Keratinocyte (primary cell): ENCODE measurements around the gene UBAC2. TPM values are rescaled to one million over a fixed set of nuclear protein-coding genes. Genes with fewer than 3 reads are reported as not detected.
A peak's percentile ranks its signal among the peaks of the same experiment; 100 is the strongest.

ENCODE experiments used
- DNase-seq: peaks from one replicate; pipeline ENCODE4 v3.0.0-alpha.2; 2011; ENCODE audit warnings: low read depth, missing footprints, low spot score
- FAIRE-seq: peaks from 2 replicates; lab custom pipeline; 2011; peaks lifted over from hg19 to GRCh38; lab: Jason Lieb, UNC
- H2AFZ ChIP-seq: 2 replicates; pipeline ENCODE4 v1.6.0; 2012; ENCODE audit warnings: low read length, control low read depth, inconsistent platforms; ENCODE audit not compliant: control insufficient read depth
- H3K27ac ChIP-seq: 2 replicates; pipeline ENCODE4 v1.5.1; 2011; ENCODE audit warnings: low read length; ENCODE audit not compliant: control insufficient read depth, insufficient read depth
- H3K27me3 ChIP-seq: 3 replicates; pipeline ENCODE4 v1.6.0; 2011; ENCODE audit warnings: low read length; ENCODE audit not compliant: control insufficient read depth, insufficient read depth; ENCODE audit errors: extremely low read depth
- H3K36me3 ChIP-seq, 2 experiments: 2 replicates in 1 of 2; 3 replicates in 1 of 2; pipeline ENCODE4 v1.5.1; 2011; ENCODE audit warnings: low read length in 2 of 2, mild to moderate bottlenecking in 1 of 2; ENCODE audit not compliant: control insufficient read depth in 2 of 2, insufficient read depth in 2 of 2; ENCODE audit errors: extremely low read depth in 1 of 2
- H3K4me1 ChIP-seq: 3 replicates; pipeline ENCODE4 v1.5.1; 2011; ENCODE audit warnings: low read length; ENCODE audit not compliant: control insufficient read depth, insufficient read depth; ENCODE audit errors: extremely low read depth
- H3K4me2 ChIP-seq: 3 replicates; pipeline ENCODE4 v1.6.0; 2011; ENCODE audit warnings: low read depth, low read length; ENCODE audit not compliant: control insufficient read depth, insufficient read depth; ENCODE audit errors: extremely low read depth
- H3K4me3 ChIP-seq, 3 experiments: fragments of 200-600 bp in 1 of 3; sonication (generic) in 1 of 3; 2 replicates in 2 of 3; 3 replicates in 1 of 3; pipeline ENCODE4 v1.5.1; 2011 to 2016; ENCODE audit warnings: low read length in 3 of 3, mild to moderate bottlenecking in 3 of 3, control low read depth in 2 of 3, inconsistent platforms in 1 of 3, low read depth in 1 of 3, mixed read lengths in 1 of 3, mixed run types in 1 of 3, moderate library complexity in 1 of 3; ENCODE audit not compliant: control insufficient read depth in 2 of 3, insufficient read depth in 2 of 3; ENCODE audit errors: extremely low read depth in 1 of 3
- H3K79me2 ChIP-seq: 2 replicates; pipeline ENCODE4 v1.6.0; 2012; ENCODE audit warnings: low read length; ENCODE audit not compliant: control insufficient read depth, insufficient read depth
- H3K9ac ChIP-seq: 3 replicates; pipeline ENCODE4 v1.6.0; 2011; ENCODE audit warnings: low read length; ENCODE audit not compliant: control insufficient read depth, insufficient read depth; ENCODE audit errors: extremely low read depth
- H3K9me1 ChIP-seq: 3 replicates; pipeline ENCODE4 v1.6.0; 2011; ENCODE audit warnings: low read length; ENCODE audit not compliant: control insufficient read depth, insufficient read depth; ENCODE audit errors: extremely low read depth
- H3K9me3 ChIP-seq: 2 replicates; pipeline ENCODE4 v1.5.1; 2012; ENCODE audit warnings: low read depth, low read length; ENCODE audit not compliant: control insufficient read depth
- H4K20me1 ChIP-seq: 3 replicates; pipeline ENCODE4 v1.6.0; 2011; ENCODE audit warnings: low read length; ENCODE audit not compliant: control insufficient read depth, insufficient read depth; ENCODE audit errors: extremely low read depth
- CTCF ChIP-seq, 3 experiments: IDR thresholded peaks in 1 of 3; conservative IDR thresholded peaks in 1 of 3; optimal IDR thresholded peaks in 1 of 3; 2 replicates in 2 of 3; 3 replicates in 1 of 3; pipeline versions ENCODE3 to v1.5.1; 2011; ENCODE audit warnings: low read length in 3 of 3, mild to moderate bottlenecking in 3 of 3, moderate library complexity in 2 of 3, control low read depth in 1 of 3, inconsistent platforms in 1 of 3; ENCODE audit not compliant: insufficient read depth in 2 of 3; ENCODE audit errors: extremely low read depth in 1 of 3
- EZH2 ChIP-seq: IDR thresholded peaks from one replicate; pipeline ENCODE4 v1.6.1; 2012; ENCODE audit warnings: inconsistent platforms, mild to moderate bottlenecking, low read length, moderate library complexity
- dilution Hi-C: fragments of 300-500 bp; cut with MboI; formaldehyde crosslinking; loops from one replicate; pipeline ENCODE4 v1.7.0; 2020; ENCODE audit warnings: low sequenced_read_pairs; ENCODE audit not compliant: extremely low pct_ligation_motif_present
- polyA plus RNA-seq, 5 experiments: library from polyadenylated mRNA; depleted of rRNA in 3 of 5; stranded (reverse) in 3 of 5; stranded (forward) in 1 of 5; unstranded in 1 of 5; fragments of >200 nt; gene quantifications; 1 replicate in 1 of 5; 2 replicates in 3 of 5; 3 replicates in 1 of 5; pipeline versions ENCODE4 v1.2.1 to v1.2.3, GENCODE V29; 2011 to 2012; ENCODE audit warnings: missing spikeins in 2 of 5, low read depth in 1 of 5, low replicate concordance in 1 of 5

UBAC2 gene
- polyA plus RNA-seq, 1 donor (not counting 4 experiments of a cell fraction or from before 2014, with no cell fraction given) = 104 TPM

- H3K79me2 ChIP-seq = no peaks in the 10 kb centered on the region
- FAIRE-seq (peak; percentile 71), DNase-seq (no peak)
- H3K4me3 ChIP-seq = no peak overlapping the region
- dilution Hi-C loops = no loop called here
- no peaks in the 10 kb centered on the region for H3K9me1 ChIP-seq
- no peak overlapping the region for H2AFZ ChIP-seq
- no peaks in the 10 kb centered on the region for H3K27me3 ChIP-seq
- H3K9me3 ChIP-seq = no peaks in the 10 kb centered on the region
- no peak overlapping the region for H3K9ac ChIP-seq
- peaks cover 0 to 2% of the 10 kb centered on the region in 2 experiments for H3K36me3 ChIP-seq
- TF ChIP-seq CTCF (optimal IDR thresholded peaks at IDR 0.05 in 1 of 3, IDR thresholded peaks at IDR 0.05 in 1 of 3, conservative IDR thresholded peaks at IDR 0.05 in 1 of 3; ENCODE audit: extremely low read depth in 1 of 3, insufficient read depth in 2 of 3, low read length in 3 of 3) (no peak), EZH2 (no peak)
- no peak overlapping the region for H3K4me2 ChIP-seq
- H3K4me1 ChIP-seq = peaks cover under 1% of the 10 kb centered on the region
- H3K27ac ChIP-seq = no peak overlapping the region
- H4K20me1 ChIP-seq = peaks cover 3% of the 10 kb centered on the region
Measured at GRCh38 chr13:99293178-99293577, 92.5 kb downstream of the UBAC2 start.

GRCh38 chr13:99294198-99294597, 93.5 kb downstream of the UBAC2 start:
- Histone ChIP-seq H3K36me3 (peaks cover 0 to 2% of the 10 kb centered on the region in 2 experiments), H4K20me1 (no peaks in the 10 kb centered on the region), H3K4me1 (no peaks in the 10 kb centered on the region), H3K9me3 (no peaks in the 10 kb centered on the region), H3K79me2 (no peaks in the 10 kb centered on the region), H3K4me2 (no peak overlapping the region), H2AFZ (no peak overlapping the region), H3K27ac (no peak overlapping the region), H3K4me3 (no peak overlapping the region), H3K27me3 (no peaks in the 10 kb centered on the region), H3K9ac (no peak overlapping the region), H3K9me1 (no peaks in the 10 kb centered on the region)
- FAIRE-seq (no peak), DNase-seq (no peak)
- no peak for TF ChIP-seq CTCF (optimal IDR thresholded peaks at IDR 0.05 in 1 of 3, IDR thresholded peaks at IDR 0.05 in 1 of 3, conservative IDR thresholded peaks at IDR 0.05 in 1 of 3; ENCODE audit: extremely low read depth in 1 of 3, insufficient read depth in 2 of 3, low read length in 3 of 3)
- no peak for TF ChIP-seq EZH2
- dilution Hi-C loops = no loop called here
